Central memory CD8-positive, alpha-beta T cell (primary cell): ENCODE results near the gene CCNE1.
A peak's percentile ranks its signal among the peaks of the same experiment; 100 is the strongest.

ENCODE experiments used
- ATAC-seq: fragments of 150-1000 bp; cut with Tn5 transposase; replicated peaks from 2 replicates; pipeline ENCODE4 v1.10.0; 2022; ENCODE audit warnings: mild to moderate bottlenecking, moderate FRiP score, moderate number of reproducible peaks; ENCODE audit not compliant: poor library complexity, severe bottlenecking; ENCODE audit errors: extremely low read depth
- DNase-seq, 2 donors: peaks; one replicate each; pipeline ENCODE4 v3.0.0; 2021; ENCODE audit warnings: low spot score in 2 of 2
- H3K27ac Mint-ChIP-seq: one replicate; pipeline ENCODE4 v1.8.0; 2022; ENCODE audit warnings: low read depth, mild to moderate bottlenecking, moderate library complexity, mixed read lengths
- H3K27me3 Mint-ChIP-seq: one replicate; pipeline ENCODE4 v1.8.0; 2022; ENCODE audit warnings: mixed read lengths
- H3K36me3 Mint-ChIP-seq: one replicate; pipeline ENCODE4 v1.8.0; 2022; ENCODE audit warnings: mild to moderate bottlenecking, moderate library complexity, mixed read lengths; ENCODE audit not compliant: insufficient read depth
- H3K4me1 Mint-ChIP-seq: one replicate; pipeline ENCODE4 v1.8.0; 2022; ENCODE audit warnings: mixed read lengths
- H3K4me3 Mint-ChIP-seq: one replicate; pipeline ENCODE4 v1.8.0; 2022; ENCODE audit warnings: mild to moderate bottlenecking, moderate library complexity, mixed read lengths
- H3K9me3 Mint-ChIP-seq: one replicate; pipeline ENCODE4 v1.8.0; 2022; ENCODE audit warnings: mixed read lengths

Gene CCNE1

DNA sequence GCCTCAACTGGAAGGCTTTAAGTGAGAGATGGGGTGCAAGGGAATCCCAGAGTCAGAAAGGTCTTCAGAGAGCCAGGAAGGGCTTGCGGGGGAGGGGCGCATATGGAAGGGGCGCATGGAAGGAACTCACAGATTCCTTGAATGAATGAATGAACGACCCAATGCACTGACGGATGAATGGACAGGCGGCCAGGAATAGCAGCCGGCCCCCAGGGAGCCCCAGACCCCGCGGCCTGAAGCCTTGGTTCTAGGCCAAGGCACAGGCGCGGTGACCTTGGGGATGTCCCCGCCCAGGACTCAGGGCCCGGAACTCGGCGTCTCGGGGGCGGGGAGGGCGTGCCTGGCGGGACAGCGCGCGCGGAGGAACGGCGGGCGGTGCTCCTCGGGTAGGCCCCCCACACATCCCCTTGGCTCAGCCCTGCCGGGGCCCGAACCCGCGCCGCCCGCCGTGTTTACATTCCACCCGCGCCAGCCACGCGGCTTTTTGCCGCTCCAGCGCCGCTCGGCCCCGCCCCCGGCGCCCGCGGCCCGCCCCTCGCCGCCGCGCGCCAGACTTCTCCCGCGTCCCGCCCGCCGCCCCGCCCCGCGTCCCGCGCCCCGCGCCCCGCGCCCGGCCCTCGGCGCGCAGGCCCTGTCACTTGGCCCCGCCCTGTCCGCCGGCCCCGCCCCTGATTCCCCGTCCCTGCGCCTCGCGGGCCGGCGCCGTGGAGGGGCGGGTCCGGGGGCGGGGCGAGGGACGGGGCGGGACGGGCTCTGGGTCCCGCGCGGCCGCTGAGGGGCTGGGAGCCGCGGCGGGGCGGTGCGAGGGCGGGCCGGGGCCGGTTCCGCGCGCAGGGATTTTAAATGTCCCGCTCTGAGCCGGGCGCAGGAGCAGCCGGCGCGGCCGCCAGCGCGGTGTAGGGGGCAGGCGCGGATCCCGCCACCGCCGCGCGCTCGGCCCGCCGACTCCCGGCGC lies at the start of gene CCNE1:
Gene CCNE1 (plus strand): TSS at position 867 of the 955 bp plus-strand sequence. CDS start 565 bp downstream, outside the sequence.
- ATAC-seq (peak; percentile 91), DNase-seq (peak; percentile 75 to 81)
- Mint-ChIP-seq H3K9me3 (no peaks in the 10 kb centered on the region), H3K27ac (peak within 1 kb of the TSS; percentile 81), H3K36me3 (peaks cover 4% of the 10 kb centered on the region), H3K4me3 (peak within 1 kb of the TSS; percentile 88), H3K27me3 (no peaks in the 10 kb centered on the region), H3K4me1 (peaks cover 14% of the 10 kb centered on the region)

DNA sequence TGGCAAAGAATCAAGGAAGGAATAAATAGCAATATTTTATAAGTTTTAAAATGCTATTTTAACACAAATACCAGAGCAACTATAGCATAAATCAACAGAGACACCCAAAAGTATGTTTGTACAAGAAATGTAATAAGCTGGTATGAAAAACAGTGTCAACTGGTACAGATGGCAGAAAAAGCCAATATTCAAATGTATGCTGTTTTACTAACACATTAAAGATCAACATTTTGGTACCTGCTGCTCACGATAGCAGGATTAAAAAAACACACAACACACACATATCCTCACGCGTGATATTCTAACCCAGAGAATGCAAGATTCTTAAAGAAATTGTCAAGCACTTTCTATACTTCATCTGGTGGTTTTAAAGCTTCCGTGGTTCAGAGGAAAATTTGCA lies 48.6 kb upstream of the CCNE1 start:
- DNase-seq (no peak), ATAC-seq (no peak)
- Mint-ChIP-seq H3K36me3 (no peaks in the 10 kb centered on the region), H3K4me3 (no peak overlapping the region), H3K27me3 (peaks cover 15% of the 10 kb centered on the region), H3K9me3 (no peaks in the 10 kb centered on the region), H3K4me1 (peaks cover 5% of the 10 kb centered on the region), H3K27ac (no peak overlapping the region)

DNA sequence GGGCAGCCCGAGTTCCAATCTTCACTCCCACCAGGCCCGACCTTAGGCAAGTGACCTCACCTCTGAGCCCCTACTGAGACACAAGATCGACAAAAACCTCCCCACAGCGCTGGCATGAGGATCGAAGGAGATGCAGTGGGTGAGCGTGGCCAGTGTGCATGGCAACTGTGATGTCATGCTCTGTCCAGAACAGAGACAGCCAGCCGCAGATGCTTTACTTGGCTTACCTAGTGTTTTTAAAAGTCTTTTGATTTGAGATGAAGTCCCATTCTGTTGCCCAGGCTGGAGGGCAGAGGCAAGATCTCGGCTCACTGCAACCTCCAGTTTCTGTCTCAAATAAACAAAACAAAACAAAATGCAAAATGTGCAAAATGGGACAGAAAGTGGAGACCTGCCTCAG lies 47.4 kb upstream of the CCNE1 start:
- H3K4me1 Mint-ChIP-seq = peaks cover 5% of the 10 kb centered on the region
- DNase-seq = no peak
- H3K9me3 Mint-ChIP-seq = no peaks in the 10 kb centered on the region
- H3K36me3 Mint-ChIP-seq = no peaks in the 10 kb centered on the region
- H3K27me3 Mint-ChIP-seq = peaks cover 15% of the 10 kb centered on the region
- H3K27ac Mint-ChIP-seq = no peak overlapping the region
- ATAC-seq = no peak
- no peak overlapping the region for H3K4me3 Mint-ChIP-seq

DNA sequence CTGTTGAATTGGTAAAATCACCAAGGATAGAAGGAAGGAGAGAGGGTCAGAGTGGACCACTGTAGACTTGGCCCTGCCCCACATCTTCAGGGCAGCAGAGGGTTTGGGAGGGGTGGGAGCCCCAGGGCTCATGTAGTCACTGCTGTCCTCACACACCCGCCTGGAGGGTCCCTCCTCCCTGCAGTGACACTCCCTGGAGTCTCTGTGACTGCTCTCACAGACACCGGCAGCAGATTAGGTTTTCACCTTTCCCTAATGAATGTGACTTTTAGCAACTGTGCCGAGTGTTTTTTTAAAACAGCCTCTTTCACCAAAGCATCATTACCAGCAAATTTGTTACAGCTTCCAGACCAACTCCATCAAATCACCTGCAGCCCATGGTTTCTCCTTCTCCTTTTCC lies 45.7 kb upstream of the CCNE1 start:
- Mint-ChIP-seq H3K27ac (no peak overlapping the region), H3K27me3 (peaks cover 15% of the 10 kb centered on the region), H3K4me3 (no peak overlapping the region), H3K4me1 (no peaks in the 10 kb centered on the region), H3K36me3 (no peaks in the 10 kb centered on the region), H3K9me3 (no peaks in the 10 kb centered on the region)
- ATAC-seq = no peak
- no peak for DNase-seq

DNA sequence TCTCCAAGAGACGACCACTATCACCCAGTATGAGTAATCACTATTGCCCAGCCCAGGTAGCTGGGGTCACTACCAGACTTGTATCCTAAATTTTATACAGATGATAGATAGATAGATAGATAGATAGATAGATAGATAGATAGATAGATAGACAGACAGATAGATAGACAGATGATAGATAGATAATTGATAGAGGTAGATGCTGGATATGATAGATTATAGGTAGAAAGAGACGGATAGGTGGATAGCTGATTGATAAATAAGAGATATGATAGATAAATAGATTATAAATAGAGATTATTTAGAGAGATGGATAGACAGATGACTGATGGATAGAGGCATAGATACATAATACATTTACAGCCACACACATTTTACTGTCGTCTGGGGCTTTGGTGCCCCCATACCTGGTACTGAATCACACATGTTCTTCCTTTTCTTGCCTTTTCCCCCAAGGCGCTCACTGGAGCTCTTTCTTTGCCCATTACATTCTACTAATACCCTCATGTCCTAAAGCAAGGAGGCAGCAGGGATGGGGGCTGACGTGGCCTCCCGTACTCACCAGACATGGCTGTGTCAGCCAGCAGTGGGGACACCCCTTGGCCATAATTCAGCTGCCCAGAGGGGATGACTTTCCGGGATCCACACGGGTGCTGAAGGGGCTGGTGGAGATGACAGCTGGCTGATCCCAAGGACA lies 44.6 kb upstream of the CCNE1 start:
- Mint-ChIP-seq H3K4me1 (no peaks in the 10 kb centered on the region), H3K27me3 (peaks cover 24% of the 10 kb centered on the region)

DNA sequence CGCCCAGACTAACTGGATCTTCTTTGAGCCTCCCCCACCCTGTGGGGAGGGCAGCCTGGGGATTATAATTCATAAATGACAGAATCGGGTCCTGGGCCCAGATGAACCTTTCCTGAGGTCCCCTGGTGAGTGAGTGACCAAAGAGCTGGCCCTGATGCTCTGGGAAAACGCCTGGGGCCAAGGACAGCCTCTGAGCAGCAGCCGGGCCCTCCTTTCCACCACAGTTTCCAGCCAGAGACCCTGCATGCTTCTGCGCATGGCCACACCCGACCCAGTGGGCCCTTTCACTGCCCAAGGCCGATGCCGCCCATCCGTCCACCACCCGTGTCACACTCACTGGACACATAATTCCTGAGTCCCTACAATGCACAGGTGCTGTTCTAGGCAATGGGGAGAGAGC lies 43.6 kb upstream of the CCNE1 start:
- ATAC-seq (no peak), DNase-seq (no peak)
- Mint-ChIP-seq H3K27me3 (peaks cover 24% of the 10 kb centered on the region), H3K27ac (no peak overlapping the region), H3K4me3 (no peak overlapping the region), H3K9me3 (no peaks in the 10 kb centered on the region), H3K4me1 (no peaks in the 10 kb centered on the region), H3K36me3 (no peaks in the 10 kb centered on the region)

More for the DNA sequence above, 44.6 kb upstream of the CCNE1 start:
- DNase-seq (no peak), ATAC-seq (no peak)
- Mint-ChIP-seq H3K9me3 (no peaks in the 10 kb centered on the region), H3K27ac (no peak overlapping the region), H3K4me3 (no peak overlapping the region), H3K36me3 (no peaks in the 10 kb centered on the region)

DNA sequence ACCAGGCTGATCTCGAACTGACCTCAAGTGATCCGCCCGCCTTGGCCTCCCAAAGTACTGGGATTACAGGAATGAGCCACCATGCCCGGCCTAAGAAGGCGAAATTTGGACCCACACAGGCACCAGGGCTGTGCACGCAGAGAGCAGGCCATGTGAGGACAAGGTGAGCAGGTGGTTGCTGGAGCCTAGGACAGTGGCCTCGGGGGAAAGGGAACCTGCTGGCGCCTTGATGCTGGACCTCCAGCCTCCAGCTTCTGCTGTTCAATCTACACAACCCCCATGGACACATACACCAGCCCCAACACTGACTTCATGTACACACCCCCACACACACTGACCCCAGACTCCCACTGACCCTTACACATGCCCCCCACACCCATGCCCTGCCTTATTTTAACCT lies 41.8 kb upstream of the CCNE1 start:
- Mint-ChIP-seq H3K36me3 (no peaks in the 10 kb centered on the region), H3K4me3 (no peak overlapping the region), H3K27me3 (peaks cover 24% of the 10 kb centered on the region), H3K27ac (no peak overlapping the region), H3K4me1 (no peaks in the 10 kb centered on the region), H3K9me3 (no peaks in the 10 kb centered on the region)
- DNase-seq = no peak
- no peak for ATAC-seq

DNA sequence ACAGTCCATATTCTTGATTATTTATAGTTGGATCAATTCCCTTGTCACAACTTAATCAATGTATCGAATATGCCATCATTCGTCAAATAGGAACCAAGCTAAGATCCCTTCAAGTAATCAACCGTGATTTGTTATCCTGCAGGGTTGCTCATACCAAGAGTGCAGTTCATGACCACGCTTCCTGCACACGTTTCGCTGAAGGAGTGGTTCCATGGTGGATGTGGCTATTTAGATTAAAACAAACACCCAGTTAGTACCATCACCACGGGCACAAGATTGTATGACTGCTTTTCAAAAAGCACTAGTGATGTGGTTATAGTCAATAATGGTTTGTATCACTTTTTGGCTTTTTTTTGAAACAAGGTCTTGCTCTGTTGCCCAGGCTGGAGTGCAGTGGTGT lies 41.1 kb upstream of the CCNE1 start:
- no peaks in the 10 kb centered on the region for H3K9me3 Mint-ChIP-seq
- no peak overlapping the region for H3K27ac Mint-ChIP-seq
- no peaks in the 10 kb centered on the region for H3K4me1 Mint-ChIP-seq
- DNase-seq = no peak
- H3K36me3 Mint-ChIP-seq = no peaks in the 10 kb centered on the region
- peaks cover 24% of the 10 kb centered on the region for H3K27me3 Mint-ChIP-seq
- no peak overlapping the region for H3K4me3 Mint-ChIP-seq
- no peak for ATAC-seq

DNA sequence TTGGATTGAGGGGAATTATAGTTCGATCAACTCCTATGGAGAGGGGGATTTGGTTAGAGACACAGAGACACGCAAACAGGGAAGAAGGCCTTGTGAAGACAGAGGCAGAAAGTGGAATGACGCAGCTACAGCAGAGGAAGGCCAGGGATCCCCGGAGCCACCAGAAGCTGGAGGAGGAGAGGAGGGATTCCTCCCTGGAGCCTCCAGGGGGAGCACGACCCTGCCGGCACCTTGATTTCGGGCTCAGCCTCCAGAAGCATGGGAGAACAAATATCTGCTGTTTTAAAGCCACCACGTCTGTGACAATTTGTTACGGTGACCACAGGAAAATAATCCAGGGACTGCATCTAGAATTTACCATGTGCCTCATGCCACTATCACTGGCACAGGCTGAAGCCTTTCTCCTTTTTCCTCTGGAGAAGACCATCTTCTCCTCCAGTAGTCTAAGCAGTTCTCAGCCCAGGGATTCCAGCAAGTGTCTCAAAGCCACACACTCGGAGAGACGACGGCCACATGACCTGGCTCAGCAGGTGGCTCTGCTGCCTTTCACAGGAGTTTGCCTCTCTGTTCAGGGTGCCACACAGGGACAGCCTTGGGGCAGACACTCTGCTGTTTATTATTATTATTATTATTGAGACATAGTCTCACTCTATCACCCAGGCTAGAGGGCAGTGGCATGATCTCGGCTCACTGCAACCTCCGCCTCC lies 39.9 kb upstream of the CCNE1 start:
- no peaks in the 10 kb centered on the region for H3K4me1 Mint-ChIP-seq
- no peak overlapping the region for H3K4me3 Mint-ChIP-seq
- no peak overlapping the region for H3K27ac Mint-ChIP-seq
- DNase-seq (no peak), ATAC-seq (no peak)
- H3K27me3 Mint-ChIP-seq = peaks cover 12% of the 10 kb centered on the region
- no peaks in the 10 kb centered on the region for H3K36me3 Mint-ChIP-seq
- no peaks in the 10 kb centered on the region for H3K9me3 Mint-ChIP-seq

DNA sequence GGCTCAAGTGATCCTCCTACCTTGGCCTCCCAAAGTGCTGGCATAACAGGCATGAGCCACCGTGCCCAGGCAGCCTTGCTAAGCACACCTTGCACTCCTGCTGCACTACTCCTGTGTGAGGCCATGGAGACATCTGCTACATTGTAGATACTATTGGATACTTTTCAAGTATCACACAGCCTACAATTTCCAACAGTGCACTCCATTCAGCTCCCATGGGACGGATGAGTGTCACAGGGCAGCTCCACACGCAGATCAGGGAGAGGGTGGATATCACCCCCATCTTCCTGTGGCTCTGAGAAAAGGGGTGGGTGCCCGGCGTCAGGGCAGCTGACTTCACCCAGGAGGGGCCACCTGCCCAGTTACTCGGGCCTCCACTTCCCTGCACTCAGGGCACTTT lies 39.1 kb upstream of the CCNE1 start:
- DNase-seq = no peak
- Mint-ChIP-seq H3K9me3 (no peaks in the 10 kb centered on the region), H3K27ac (no peak overlapping the region), H3K4me1 (no peaks in the 10 kb centered on the region), H3K36me3 (no peaks in the 10 kb centered on the region), H3K4me3 (no peak overlapping the region), H3K27me3 (peaks cover 9% of the 10 kb centered on the region)
- no peak for ATAC-seq

DNA sequence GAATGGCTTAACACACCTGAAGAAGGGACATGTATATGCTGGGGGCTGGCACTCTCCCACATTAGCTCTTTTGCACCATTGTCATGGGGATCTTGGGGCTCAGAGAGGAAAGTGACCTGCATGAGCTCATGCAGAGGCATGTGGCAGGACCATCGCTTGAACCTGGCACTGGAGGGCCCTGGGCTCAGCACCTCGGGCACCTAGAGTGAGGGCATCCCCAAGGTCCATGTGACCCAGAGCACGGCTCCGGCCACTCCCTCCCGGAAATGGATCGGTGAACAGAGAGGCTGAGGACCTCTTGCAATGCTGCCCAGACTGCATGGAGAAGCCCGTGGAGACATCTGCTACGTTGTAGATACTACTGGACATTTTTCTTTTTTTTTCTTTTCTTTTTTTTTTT lies 38.6 kb upstream of the CCNE1 start:
- no peaks in the 10 kb centered on the region for H3K9me3 Mint-ChIP-seq
- peaks cover 9% of the 10 kb centered on the region for H3K27me3 Mint-ChIP-seq
- ATAC-seq = no peak
- H3K36me3 Mint-ChIP-seq = no peaks in the 10 kb centered on the region
- no peak overlapping the region for H3K4me3 Mint-ChIP-seq
- no peaks in the 10 kb centered on the region for H3K4me1 Mint-ChIP-seq
- no peak for DNase-seq
- no peak overlapping the region for H3K27ac Mint-ChIP-seq

DNA sequence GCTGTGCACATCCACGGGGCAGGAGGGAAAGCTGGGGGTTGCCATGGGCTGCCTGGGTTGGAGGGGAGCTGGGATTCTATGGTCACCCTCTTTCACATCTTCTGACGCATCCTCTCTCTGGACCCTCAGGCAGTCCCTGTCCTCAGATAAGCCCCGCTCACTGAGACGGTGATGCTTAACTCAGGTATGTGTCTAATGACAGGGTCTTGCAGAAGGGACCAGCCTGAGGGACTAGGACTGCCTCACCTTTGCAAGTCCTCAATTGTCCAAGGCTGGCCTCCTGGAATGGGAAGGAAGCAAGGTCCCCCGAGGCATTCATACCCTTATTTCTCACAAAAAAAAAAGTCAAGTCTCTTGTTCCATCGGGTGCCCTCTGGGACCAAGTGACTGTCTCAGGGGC lies 37.7 kb upstream of the CCNE1 start:
- Mint-ChIP-seq H3K27ac (no peak overlapping the region), H3K4me1 (no peaks in the 10 kb centered on the region), H3K9me3 (no peaks in the 10 kb centered on the region), H3K36me3 (peaks cover 2% of the 10 kb centered on the region), H3K4me3 (no peak overlapping the region), H3K27me3 (peaks cover 9% of the 10 kb centered on the region)
- DNase-seq (no peak), ATAC-seq (no peak)
